Stromal cell of bone marrow (primary cell): Measurements from ENCODE around the gene HHEX.
A peak's percentile ranks its signal among the peaks of the same experiment; 100 is the strongest.
"Not testable (repeated sequence)": the region's sequence is repeated elsewhere in the genome, so short reads cannot be mapped to it uniquely, and the experiment has no call there.

ENCODE experiments used
- DNase-seq: peaks from one replicate; pipeline ENCODE4 v3.0.0-alpha.2; 2012; ENCODE audit warnings: low read depth

The HHEX gene

DNA sequence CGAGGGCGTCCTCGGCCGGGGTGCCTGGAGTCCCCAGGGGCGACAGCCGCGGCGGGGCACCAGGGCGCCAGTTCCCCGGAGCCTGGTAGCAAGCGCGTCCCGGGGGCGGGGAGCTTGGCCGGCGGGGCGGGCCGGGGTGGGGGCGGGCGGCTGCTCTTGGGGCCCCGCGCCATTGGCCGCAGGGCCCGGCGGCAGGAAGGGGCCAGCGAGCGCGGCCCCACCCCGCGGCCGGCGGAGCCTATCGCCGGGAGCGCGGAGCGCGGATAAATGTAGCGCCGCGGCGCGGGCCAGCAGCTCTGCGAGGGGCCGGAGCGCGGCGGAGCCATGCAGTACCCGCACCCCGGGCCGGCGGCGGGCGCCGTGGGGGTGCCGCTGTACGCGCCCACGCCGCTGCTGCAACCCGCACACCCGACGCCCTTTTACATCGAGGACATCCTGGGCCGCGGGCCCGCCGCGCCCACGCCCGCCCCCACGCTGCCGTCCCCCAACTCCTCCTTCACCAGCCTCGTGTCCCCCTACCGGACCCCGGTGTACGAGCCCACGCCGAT lies at the start of gene HHEX:
Gene HHEX (plus strand): TSS at position 293 of the 548 bp plus-strand sequence. CDS start 32 bp downstream, at position 325.
- DNase-seq = no peak

DNA sequence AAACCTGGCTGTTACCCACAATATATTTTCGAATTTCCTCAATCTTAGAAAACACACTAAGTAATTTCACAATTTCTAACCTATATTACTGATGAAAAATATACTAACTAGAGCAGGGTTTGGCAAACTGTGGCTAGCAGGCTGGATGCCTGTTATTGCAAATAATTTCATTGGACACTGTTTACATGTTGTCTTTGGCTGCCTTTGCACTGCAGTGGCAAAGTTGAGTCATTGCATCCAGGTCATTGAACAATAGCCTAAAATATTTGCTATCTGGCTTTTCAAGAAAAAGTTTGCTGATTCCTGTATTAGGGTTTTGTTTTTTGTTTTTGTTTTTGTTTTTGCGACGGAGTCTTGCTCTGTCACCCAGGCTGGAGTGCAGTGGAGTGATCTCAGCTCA lies 49.6 kb upstream of the HHEX start:
- peak; percentile 67 for DNase-seq

GRCh38 chr10:92641492-92641891 lies 48.3 kb upstream of the HHEX start:
- DNase-seq = no peak

- no peak for DNase-seq
Observed at GRCh38 chr10:92644921-92645320, 44.8 kb upstream of the HHEX start.

- not testable (repeated sequence) for DNase-seq
Observed at GRCh38 chr10:92650864-92651263, 38.9 kb upstream of the HHEX start.

DNA sequence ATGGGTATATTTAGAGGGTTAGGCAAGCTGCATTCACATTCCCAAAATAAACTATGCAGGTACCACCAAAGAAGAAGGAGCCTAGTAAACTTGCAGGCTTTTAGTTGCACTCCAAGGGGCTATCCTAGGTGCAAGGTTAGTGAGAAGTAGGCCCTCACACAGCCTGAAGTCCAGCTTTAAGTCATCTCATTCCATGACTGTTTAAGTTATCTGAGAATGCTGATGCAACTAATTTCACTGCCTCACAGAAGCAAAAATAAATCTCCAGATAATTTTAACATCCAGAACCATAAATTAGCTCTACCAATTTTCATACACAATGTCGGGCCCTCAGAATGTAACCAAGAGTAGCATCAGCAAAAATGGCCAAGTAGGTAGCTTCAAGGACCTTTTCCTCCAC lies 34.3 kb upstream of the HHEX start:
- no peak for DNase-seq

GRCh38 chr10:92656266-92656961 lies 33.3 kb upstream of the HHEX start:
- DNase-seq = no peak

GRCh38 chr10:92657024-92657423 lies 32.7 kb upstream of the HHEX start:
- no peak for DNase-seq

GRCh38 chr10:92662848-92663247 lies 26.9 kb upstream of the HHEX start:
- DNase-seq = no peak

DNA sequence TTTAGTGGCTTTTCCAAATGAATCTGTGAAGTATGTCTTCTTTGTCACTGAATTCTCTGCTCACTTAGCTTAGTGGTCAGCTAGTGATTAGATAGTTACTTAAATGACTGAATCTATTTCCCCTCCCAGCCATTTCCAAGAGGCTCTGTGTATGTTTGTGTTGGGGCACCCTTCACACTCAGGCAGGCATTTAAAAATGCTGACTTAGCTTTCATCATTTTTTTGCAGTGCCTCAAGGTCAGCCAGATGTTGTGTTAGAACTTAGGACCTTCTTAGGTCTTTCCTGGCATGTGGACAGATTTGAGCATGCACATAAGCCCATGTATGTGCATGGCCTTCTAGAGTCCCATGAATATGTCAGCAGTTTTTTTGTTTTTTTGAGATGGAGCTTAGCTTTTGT lies 25.4 kb upstream of the HHEX start:
- no peak for DNase-seq

DNA sequence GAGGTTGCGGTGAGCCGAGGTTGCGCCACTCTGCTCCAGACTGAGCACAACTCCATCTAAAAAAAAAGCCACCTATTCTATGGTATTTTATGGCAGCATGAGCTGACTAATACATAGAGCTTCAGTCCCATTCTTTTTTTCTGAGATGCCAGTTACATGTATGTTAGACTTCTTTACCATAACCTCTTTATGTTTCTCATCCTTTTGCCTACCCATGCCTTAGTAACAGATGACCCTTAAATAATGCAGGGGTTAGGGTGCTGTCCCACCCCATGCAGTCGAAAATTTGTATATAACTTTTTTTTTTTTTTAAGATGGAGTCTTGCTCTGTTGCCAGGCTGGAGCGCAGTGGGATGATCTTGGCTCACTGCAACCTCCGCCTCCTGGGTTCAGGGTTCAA lies 22.7 kb upstream of the HHEX start:
- no peak for DNase-seq

DNA sequence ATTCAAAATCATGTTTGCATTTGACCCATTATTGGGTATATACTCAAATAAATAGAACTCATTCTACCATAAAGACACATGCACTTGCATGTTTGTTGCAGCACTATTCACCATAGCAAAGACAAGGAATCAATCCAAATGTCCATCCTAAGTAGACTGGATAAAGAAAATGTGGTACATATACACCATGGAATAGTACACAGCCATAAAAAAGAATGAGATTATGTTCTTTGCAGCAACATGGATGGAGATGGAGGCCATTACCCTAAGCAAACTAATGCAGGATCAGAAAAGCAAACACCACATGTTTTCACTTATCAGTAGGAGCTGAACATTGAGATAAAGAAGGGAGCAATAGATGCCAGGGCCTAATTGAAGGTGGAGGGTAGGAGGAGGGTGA lies 12.0 kb upstream of the HHEX start:
- no peak for DNase-seq

DNA sequence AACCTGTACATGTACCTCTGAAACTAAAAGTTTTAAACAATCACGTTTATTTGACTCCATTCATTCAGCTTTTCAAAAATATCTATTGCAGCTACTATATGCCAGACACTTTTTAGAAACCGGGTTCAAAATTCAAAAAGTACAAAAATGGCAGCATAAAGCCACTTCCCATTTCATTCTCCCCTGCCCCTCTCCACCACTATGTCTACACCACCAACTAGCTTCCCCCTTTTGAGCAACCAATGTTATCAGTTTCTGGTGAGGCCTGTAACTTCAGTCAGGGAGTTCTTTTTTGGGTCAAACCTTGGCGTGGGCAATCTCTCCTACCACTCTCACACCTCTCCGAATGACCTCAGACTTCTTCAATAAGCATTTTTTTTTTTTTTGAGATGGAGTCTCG lies 11.5 kb upstream of the HHEX start:
- no peak for DNase-seq

- DNase-seq = no peak
Observed at GRCh38 chr10:92681306-92681834, 8.4 kb upstream of the HHEX start.

DNA sequence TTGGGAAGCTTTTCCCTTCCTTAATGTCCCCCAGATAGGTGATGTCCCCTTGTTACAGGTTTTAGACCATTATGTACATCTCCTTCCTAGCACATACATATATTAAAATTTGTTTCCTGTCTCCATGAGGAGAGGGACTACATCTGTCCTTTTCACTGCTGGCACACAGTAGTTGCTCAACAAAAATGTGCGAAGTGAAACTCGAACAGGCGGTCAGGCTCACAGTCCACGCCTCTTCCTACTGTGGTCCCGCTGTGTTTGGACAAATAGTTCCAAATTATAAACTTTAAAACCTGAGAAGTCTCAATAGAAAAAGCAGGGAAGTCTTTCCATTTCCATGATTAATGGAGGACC lies 1.2 kb upstream of the HHEX start:
- no peak for DNase-seq

DNA sequence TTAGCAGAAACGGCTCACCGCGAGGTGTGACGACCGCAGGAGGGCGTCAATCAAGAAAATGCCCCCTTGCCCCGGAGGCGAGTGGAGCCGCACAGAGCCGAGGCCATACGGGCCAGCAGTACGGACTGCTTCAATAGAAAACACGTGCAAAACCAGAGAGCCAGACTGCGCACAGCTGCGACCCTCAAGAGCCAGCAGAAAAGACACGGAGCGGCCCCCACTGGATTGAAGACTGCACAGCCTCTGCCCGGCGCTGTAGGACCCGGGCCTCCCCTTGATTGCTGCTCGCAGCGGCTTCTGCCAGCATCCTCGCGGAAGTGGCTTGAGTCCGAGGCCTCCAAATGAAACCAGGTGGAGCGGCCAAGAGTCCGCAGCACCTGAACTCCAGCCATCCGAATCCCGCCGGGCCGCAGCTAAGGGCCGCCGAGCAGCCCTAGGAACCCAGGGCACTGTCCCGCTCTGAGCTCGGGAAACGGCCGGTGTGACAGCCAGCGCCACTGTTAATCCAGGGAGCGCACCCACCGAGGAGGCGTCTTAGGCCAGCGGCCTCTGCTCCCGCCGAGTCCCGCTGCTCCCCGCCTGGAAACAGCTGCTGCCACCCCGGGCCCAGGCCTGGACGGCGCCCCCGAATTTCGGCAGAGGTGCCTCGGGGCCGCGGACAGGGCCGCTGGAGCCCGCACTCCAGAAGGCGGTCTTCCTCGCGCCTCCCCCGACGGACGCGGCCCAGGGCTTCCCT lies 660 bp upstream of the HHEX start:
- no peak for DNase-seq

- no peak for DNase-seq
Observed at GRCh38 chr10:92690211-92690914, 608 bp downstream of the HHEX start.

DNA sequence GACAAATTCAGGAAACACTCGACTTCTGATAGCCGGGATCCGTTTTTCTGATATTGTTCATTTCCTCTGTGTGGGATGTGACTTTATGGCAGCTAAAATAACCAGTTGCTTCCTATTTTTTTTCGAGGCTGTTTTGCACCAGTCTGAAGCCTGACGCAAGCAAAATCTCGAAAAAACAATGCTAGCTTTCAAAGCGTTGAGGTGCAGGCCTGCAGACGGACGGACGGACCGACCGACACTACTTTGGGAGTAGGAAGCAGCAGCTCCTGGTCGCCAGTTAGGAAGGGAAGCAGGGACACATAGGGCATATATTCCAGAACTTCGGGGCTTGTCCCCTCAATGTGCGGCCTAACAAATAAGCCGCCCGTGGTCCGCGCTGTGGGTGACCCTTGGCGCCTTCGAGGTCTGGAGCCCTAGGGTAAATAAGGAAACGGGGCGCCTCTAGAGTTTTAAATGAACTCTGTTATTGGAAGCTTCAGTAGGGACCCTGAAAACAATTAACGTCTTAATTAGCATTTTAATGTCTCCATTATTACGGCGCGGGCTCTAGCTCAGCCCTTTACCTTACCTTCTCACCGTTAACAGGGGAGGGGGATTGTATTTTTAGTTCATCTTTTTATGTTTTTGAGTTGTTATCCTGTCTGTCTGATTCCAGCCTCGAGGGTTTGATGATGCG lies 1.3 kb downstream of the HHEX start:
- no peak for DNase-seq

DNA sequence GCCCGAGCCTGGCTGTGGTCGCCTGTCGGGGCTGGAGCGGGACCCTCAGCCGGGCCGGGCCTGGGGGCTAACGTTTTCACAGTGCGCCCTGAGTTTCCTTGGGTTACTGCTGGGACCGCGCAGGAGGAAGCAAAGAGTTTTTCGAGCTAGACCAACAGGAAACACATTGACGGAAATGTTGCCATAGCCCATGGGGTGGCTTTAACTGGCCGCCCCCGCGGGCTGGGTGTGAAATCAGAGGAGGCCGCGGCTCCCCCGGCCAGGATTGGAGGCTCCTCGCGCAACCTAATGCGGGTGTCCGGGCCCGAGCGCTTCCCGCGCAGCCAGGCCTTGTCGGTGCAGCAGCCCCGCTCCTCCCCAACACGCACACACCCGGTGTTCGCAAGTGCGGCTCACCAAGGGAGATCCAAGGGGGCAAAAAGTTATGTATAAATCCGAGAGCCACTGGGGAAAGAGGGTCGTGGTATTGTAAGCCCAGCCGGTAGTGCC lies 1.9 kb downstream of the HHEX start:
- no peak for DNase-seq

- DNase-seq = no peak
Observed at GRCh38 chr10:92692080-92692671, 2.4 kb downstream of the HHEX start.

DNA sequence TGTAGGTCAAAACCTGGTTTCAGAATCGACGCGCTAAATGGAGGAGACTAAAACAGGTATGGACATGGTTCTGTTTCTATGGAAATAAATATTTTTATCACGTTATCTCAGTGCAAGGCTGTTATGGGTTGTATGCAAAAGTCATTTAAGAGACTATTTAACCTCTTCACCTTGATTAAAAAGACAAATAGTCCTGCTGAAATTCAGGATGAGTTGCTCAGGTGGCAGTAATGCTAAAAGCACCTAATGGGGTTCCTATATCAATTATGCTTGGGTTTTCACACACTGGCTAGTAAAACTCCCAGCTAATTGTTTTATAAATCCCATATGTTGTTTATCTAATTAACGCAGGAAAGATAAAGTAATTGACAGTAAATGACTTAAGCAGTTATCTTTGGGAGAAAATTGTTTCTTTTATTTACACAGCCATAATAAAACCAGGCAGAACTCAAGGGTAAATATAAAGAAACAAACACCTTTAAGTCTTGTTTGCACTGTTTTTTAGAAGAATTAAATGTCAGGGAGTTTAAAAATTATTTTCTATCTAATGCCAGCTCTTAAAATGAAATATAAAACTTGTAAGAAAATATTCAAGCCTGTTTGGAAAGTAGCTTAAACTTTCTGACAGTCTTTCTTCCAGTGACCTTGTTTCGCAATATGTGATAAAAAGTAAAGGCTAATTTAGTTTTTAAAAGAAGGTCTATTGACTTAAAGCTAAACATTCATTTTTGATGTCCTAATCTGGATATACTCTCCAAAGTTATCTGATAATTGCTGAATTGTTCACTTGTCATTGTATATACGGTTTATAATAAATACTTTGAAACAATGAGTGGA lies 3.2 kb downstream of the HHEX start:
- DNase-seq = no peak
